HCT116 (cell line): ENCODE measurements around the gene DTNBP1. TPM values are rescaled to one million over a fixed set of nuclear protein-coding genes. Genes with fewer than 3 reads are reported as not detected.

Experiments used
- ATAC-seq: fragments of 200-7000 bp; cut with Tn5 transposase; 2 replicates; pipeline ENCODE4 v1.9.1; 2020; ENCODE audit warnings: mild to moderate bottlenecking, moderate library complexity
- BruUV-seq: library from RNA; stranded (reverse); fragments of 400-500 nt; replicated peaks from 2 replicates; lab custom pipeline; 2021; lab: Mats Ljungman, UMichigan
- CTCF ChIA-PET: fragments of 300-600 bp; sonication (Branson Sonifier 250); formaldehyde crosslinking; loops from one replicate; lab custom pipeline; 2021; ENCODE audit warnings: antibody characterized with exemption; lab: Charles Lee
- POLR2A ChIA-PET: fragments of 300-600, 350-600 bp; sonication (Branson Sonifier 250); formaldehyde crosslinking; loops from one replicate; lab custom pipeline; 2021; ENCODE audit warnings: antibody characterized with exemption; lab: Charles Lee
- RAD21 ChIA-PET, 2 experiments: fragments of 300-600 bp; sonication (Branson Sonifier 250); formaldehyde crosslinking; loops; one replicate each; lab custom pipeline; 2023; ENCODE audit warnings: low total read pairs in 2 of 2; ENCODE audit not compliant: uncharacterized antibody in 2 of 2, unreplicated experiment in 2 of 2, low non-redundant PET in 1 of 2; lab: Charles Lee
- DNase-seq: peaks from one replicate; pipeline ENCODE4 v3.0.0-alpha.2; 2010; ENCODE audit warnings: low read depth, low spot score
- H2AFZ ChIP-seq: fragments of 200-600 bp; shearing (Covaris generic), sonication (generic); 2 replicates; pipeline ENCODE4 v1.6.1; 2017; ENCODE audit warnings: low read depth, mixed run types, mixed read lengths, antibody characterized with exemption, low read length; ENCODE audit not compliant: poor library complexity, severe bottlenecking
- H3K27ac ChIP-seq: 2 replicates; pipeline ENCODE4 v1.5.1; 2012; ENCODE audit warnings: low read depth, low read length
- H3K27me3 ChIP-seq: fragments of 200-600 bp; sonication (generic); 2 replicates; pipeline ENCODE4 v1.6.1; 2016; ENCODE audit warnings: mixed run types, low read length, mixed read lengths; ENCODE audit not compliant: insufficient read depth
- H3K36me3 ChIP-seq, 2 experiments: fragments of 200-500 bp in 1 of 2; fragments of 200-600 bp in 1 of 2; sonication (Bioruptor generic) in 1 of 2; sonication (generic) in 1 of 2; 2 replicates each; pipeline versions ENCODE4 v1.5.1 to v1.6.1; 2014 to 2016; ENCODE audit warnings: low read length in 2 of 2, inconsistent platforms in 1 of 2, mixed read lengths in 1 of 2, mixed run types in 1 of 2; ENCODE audit not compliant: insufficient read depth in 2 of 2, control insufficient read depth in 1 of 2
- H3K4me1 ChIP-seq, 2 experiments: fragments of 200-600 bp in 1 of 2; sonication (generic) in 1 of 2; 2 replicates each; pipeline versions ENCODE4 v1.5.1 to v1.6.1; 2012 to 2017; ENCODE audit warnings: low read length in 2 of 2, inconsistent platforms in 1 of 2, mild to moderate bottlenecking in 1 of 2, mixed read lengths in 1 of 2, mixed run types in 1 of 2, moderate library complexity in 1 of 2; ENCODE audit not compliant: insufficient read depth in 2 of 2, control insufficient read depth in 1 of 2
- H3K4me2 ChIP-seq: fragments of 200-600 bp; sonication (generic); 2 replicates; pipeline ENCODE4 v1.6.1; 2017; ENCODE audit warnings: mixed run types, low read length, mixed read lengths
- H3K4me3 ChIP-seq, 2 experiments: fragments of 200-600 bp in 1 of 2; sonication (generic) in 1 of 2; replicated peaks in 1 of 2; 2 replicates each; pipeline ENCODE4 v1.5.1; 2011 to 2016; ENCODE audit warnings: low read length in 2 of 2, control low read depth in 1 of 2, low read depth in 1 of 2, mild to moderate bottlenecking in 1 of 2, mixed read lengths in 1 of 2, mixed run types in 1 of 2
- H3K79me2 ChIP-seq: fragments of 200-600 bp; sonication (generic); 2 replicates; pipeline ENCODE4 v1.6.1; 2017; ENCODE audit warnings: mild to moderate bottlenecking, mixed run types, low read length, moderate library complexity, mixed read lengths; ENCODE audit not compliant: insufficient read depth
- H3K9ac ChIP-seq: fragments of 200-600 bp; sonication (generic); 2 replicates; pipeline ENCODE4 v1.6.1; 2016; ENCODE audit warnings: low read length, mixed read lengths
- H3K9me2 ChIP-seq: fragments of 200-600 bp; sonication (generic), shearing (Covaris generic); 2 replicates; pipeline ENCODE4 v1.6.1; 2017; ENCODE audit warnings: mixed run types, mild to moderate bottlenecking, moderate library complexity; ENCODE audit not compliant: insufficient read depth
- H3K9me3 ChIP-seq, 2 experiments: fragments of 200-500 bp in 1 of 2; fragments of 200-600 bp in 1 of 2; sonication (Bioruptor generic) in 1 of 2; sonication (generic) in 1 of 2; 2 replicates each; pipeline ENCODE4 v1.6.1; 2014 to 2017; ENCODE audit warnings: low read length in 2 of 2, mixed read lengths in 2 of 2, inconsistent platforms in 1 of 2, low read depth in 1 of 2, mild to moderate bottlenecking in 1 of 2, mixed run types in 1 of 2, moderate library complexity in 1 of 2; ENCODE audit not compliant: control insufficient read depth in 1 of 2, insufficient read depth in 1 of 2
- H4K20me1 ChIP-seq: fragments of 200-600 bp; sonication (generic), shearing (Covaris generic); 2 replicates; pipeline ENCODE4 v1.6.1; 2017; ENCODE audit warnings: mixed run types, mild to moderate bottlenecking, moderate library complexity; ENCODE audit not compliant: insufficient read depth
- CBX3 ChIP-seq: IDR thresholded peaks from 2 replicates; pipeline ENCODE4 v1.6.1; 2012; ENCODE audit warnings: low read depth
- CEBPB ChIP-seq: IDR thresholded peaks from 2 replicates; pipeline ENCODE4 v1.6.1; 2012; ENCODE audit warnings: low read depth
- CTCF ChIP-seq, 3 experiments: fragments of 200-600 bp in 1 of 3; sonication (generic) in 1 of 3; IDR thresholded peaks in 2 of 3; conservative IDR thresholded peaks in 1 of 3; 2 replicates each; pipeline ENCODE4 v1.5.1; 2012 to 2017; ENCODE audit warnings: low read depth in 2 of 3, low read length in 2 of 3, antibody characterized with exemption in 1 of 3, borderline replicate concordance in 1 of 3, control low read depth in 1 of 3, mild to moderate bottlenecking in 1 of 3, mixed read lengths in 1 of 3, mixed run types in 1 of 3, moderate library complexity in 1 of 3; ENCODE audit not compliant: insufficient read depth in 1 of 3
- EGR1 ChIP-seq: IDR thresholded peaks from 2 replicates; pipeline ENCODE4 v1.6.1; 2012; ENCODE audit warnings: low read depth
- ELF1 ChIP-seq: IDR thresholded peaks from 2 replicates; pipeline ENCODE4 v1.6.1; 2012; ENCODE audit warnings: low read depth, borderline replicate concordance
- EZH2 ChIP-seq: fragments of 200-600 bp; sonication (generic); IDR thresholded peaks from 2 replicates; pipeline ENCODE4 v1.6.1; 2017; ENCODE audit warnings: antibody characterized with exemption, mixed run types
- FOSL1 ChIP-seq: IDR thresholded peaks from 2 replicates; pipeline ENCODE4 v1.6.1; 2012; ENCODE audit warnings: low read depth
- POLR2A ChIP-seq: IDR thresholded peaks from 2 replicates; pipeline ENCODE4 v1.7.0; 2011; ENCODE audit warnings: borderline replicate concordance; ENCODE audit not compliant: insufficient read depth, insufficient read length; ENCODE audit errors: extremely low read depth
- POLR2AphosphoS5 ChIP-seq: IDR thresholded peaks from 2 replicates; pipeline ENCODE4 v1.6.1; 2011; ENCODE audit warnings: mild to moderate bottlenecking, low read depth, low read length, moderate library complexity
- RAD21 ChIP-seq: IDR thresholded peaks from 2 replicates; pipeline ENCODE4 v1.6.1; 2012; ENCODE audit warnings: low read depth, mild to moderate bottlenecking
- REST ChIP-seq: IDR thresholded peaks from 2 replicates; pipeline ENCODE4 v1.6.1; 2012; ENCODE audit warnings: low read depth
- SP1 ChIP-seq: IDR thresholded peaks from 2 replicates; pipeline ENCODE4 v1.6.1; 2012; ENCODE audit warnings: low read depth
- SRF ChIP-seq: IDR thresholded peaks from 2 replicates; pipeline ENCODE4 v1.6.1; 2012; ENCODE audit warnings: low read depth
- TCF7L2 ChIP-seq: IDR thresholded peaks from 2 replicates; pipeline ENCODE4 v1.7.0; 2011; ENCODE audit warnings: borderline replicate concordance, inconsistent platforms; ENCODE audit not compliant: insufficient read depth, insufficient read length; ENCODE audit errors: extremely low read depth
- YY1 ChIP-seq: IDR thresholded peaks from 2 replicates; pipeline ENCODE4 v1.6.1; 2011; ENCODE audit warnings: low read length, low read depth, moderate library complexity, mild to moderate bottlenecking; ENCODE audit not compliant: insufficient replicate concordance; ENCODE audit errors: extremely low read depth
- ZBTB33 ChIP-seq: IDR thresholded peaks from 2 replicates; pipeline ENCODE4 v1.6.1; 2011; ENCODE audit warnings: mild to moderate bottlenecking, low read length, moderate library complexity; ENCODE audit not compliant: insufficient replicate concordance; ENCODE audit errors: extremely low read depth
- ZFX ChIP-seq: fragments of 450-650 bp; IDR thresholded peaks from 2 replicates; pipeline ENCODE4 v1.6.1; 2017
- intact Hi-C: fragments of 100-400 bp; cut with micrococcal nuclease; formaldehyde crosslinking; loops from 2 replicates; pipeline ENCODE4 v1.10.0; 2022
- total RNA-seq: library from RNA; stranded (reverse); gene quantifications from one replicate; pipeline ENCODE4 v1.2.1, GENCODE V29; 2021; ENCODE audit not compliant: unreplicated experiment

DTNBP1 gene
- total RNA-seq, 1 experiment from 2014 or later: 16.7 TPM

GRCh38 chr6:15577550-15578171 lies 85.2 kb downstream of the DTNBP1 start:
- DNase-seq (no peak), ATAC-seq (no peak)
- POLR2A ChIA-PET: no interaction called here
- intact Hi-C loops: no loop called here
- Histone ChIP-seq H3K4me2 (no peak overlapping the region), H3K9me3 (no peaks in the 10 kb centered on the region), H3K27me3 (no peaks in the 10 kb centered on the region), H3K27ac (no peak overlapping the region), H3K9me2 (no peaks in the 10 kb centered on the region), H3K79me2 (no peaks in the 10 kb centered on the region), H3K9ac (no peak overlapping the region), H3K4me3 (no peak overlapping the region), H4K20me1 (no peaks in the 10 kb centered on the region), H3K4me1 (no peaks in the 10 kb centered on the region), H3K36me3 (no peaks in the 10 kb centered on the region), H2AFZ (no peak overlapping the region)
- no peak for TF ChIP-seq ELF1
- TF ChIP-seq YY1: no peak
- TF ChIP-seq FOSL1: no peak
- no peak for TF ChIP-seq CEBPB
- TF ChIP-seq TCF7L2: no peak
- no peak for TF ChIP-seq SP1
- no peak for TF ChIP-seq REST
- no peak for TF ChIP-seq EZH2
- TF ChIP-seq POLR2AphosphoS5: no peak
- TF ChIP-seq POLR2A: no peak
- no peak for TF ChIP-seq CBX3
- no peak for TF ChIP-seq RAD21
- no peak for TF ChIP-seq ZBTB33
- TF ChIP-seq CTCF (IDR thresholded peaks at IDR 0.05 in 2 of 3, conservative IDR thresholded peaks at IDR 0.05 in 1 of 3; ENCODE audit: borderline replicate concordance in 1 of 3, insufficient read depth in 1 of 3, low read depth in 2 of 3, low read length in 2 of 3): no peak
- no peak for TF ChIP-seq EGR1
- no peak for TF ChIP-seq SRF
- no peak for TF ChIP-seq ZFX
- RAD21 ChIA-PET: no interaction called here
- BruUV-seq: no TSS peak
- CTCF ChIA-PET: no interaction called here
